Chondrocyte (in vitro differentiated cells): ENCODE measurements around the gene SLC22A6. TPM values are rescaled to one million over a fixed set of nuclear protein-coding genes. Genes with fewer than 3 reads are reported as not detected.

Experiments used
- DNase-seq: peaks from one replicate; pipeline ENCODE4 v3.0.0; 2021; ENCODE audit warnings: mixed read lengths, low spot score
- H3K27ac Mint-ChIP-seq: one replicate; pipeline ENCODE4 v1.8.0; 2021; ENCODE audit warnings: mild to moderate bottlenecking, moderate library complexity, mixed read lengths; ENCODE audit not compliant: unreplicated experiment
- H3K27me3 Mint-ChIP-seq: 2 replicates; pipeline ENCODE4 v1.8.0; 2021; ENCODE audit warnings: low read depth, mixed read lengths
- H3K36me3 Mint-ChIP-seq: 2 replicates; pipeline ENCODE4 v1.8.0; 2021; ENCODE audit warnings: low read depth, mixed read lengths
- H3K4me1 Mint-ChIP-seq: 2 replicates; pipeline ENCODE4 v1.8.0; 2021; ENCODE audit warnings: low read depth, mild to moderate bottlenecking, mixed read lengths
- H3K4me3 Mint-ChIP-seq: one replicate; pipeline ENCODE4 v1.8.0; 2021; ENCODE audit warnings: mild to moderate bottlenecking, moderate library complexity, mixed read lengths; ENCODE audit not compliant: unreplicated experiment
- H3K9me3 Mint-ChIP-seq: 2 replicates; pipeline ENCODE4 v1.8.0; 2021; ENCODE audit warnings: low read depth, mixed read lengths
- CTCF ChIP-seq: fragments of 200-600 bp; sonication (generic); IDR thresholded peaks from 2 replicates; pipeline ENCODE4 v1.5.0; 2021; ENCODE audit warnings: antibody characterized with exemption, mild to moderate bottlenecking, moderate library complexity
- total RNA-seq: library from RNA; stranded (reverse); gene quantifications from 3 replicates; pipeline ENCODE4 v1.2.1, GENCODE V29; 2021

The SLC22A6 gene
- total RNA-seq, 1 donor from 2014 or later, result not detected

GRCh38 chr11:63020671-63021291, 36.0 kb upstream of the SLC22A6 start:
- TF ChIP-seq CTCF, result peak; percentile 68
- Mint-ChIP-seq H3K27ac (no peak overlapping the region), H3K36me3 (no peaks in the 10 kb centered on the region), H3K4me3 (no peak overlapping the region), H3K27me3 (peaks cover 7% of the 10 kb centered on the region), H3K9me3 (no peaks in the 10 kb centered on the region), H3K4me1 (peaks cover 25% of the 10 kb centered on the region)
- no peak for DNase-seq

GRCh38 chr11:63019506-63019905, 34.7 kb upstream of the SLC22A6 start:
- peaks cover 25% of the 10 kb centered on the region for H3K4me1 Mint-ChIP-seq
- no peaks in the 10 kb centered on the region for H3K9me3 Mint-ChIP-seq
- DNase-seq, result no peak
- H3K4me3 Mint-ChIP-seq, result no peak overlapping the region
- H3K36me3 Mint-ChIP-seq, result no peaks in the 10 kb centered on the region
- no peak overlapping the region for H3K27ac Mint-ChIP-seq
- no peak for TF ChIP-seq CTCF
- H3K27me3 Mint-ChIP-seq, result peaks cover 3% of the 10 kb centered on the region

- H3K9me3 Mint-ChIP-seq, result no peaks in the 10 kb centered on the region
- no peak overlapping the region for H3K27ac Mint-ChIP-seq
- no peak for DNase-seq
These were observed 32.7 kb upstream of the SLC22A6 start for GRCh38 chr11:63017306-63017974.

GRCh38 chr11:63015521-63016215, 30.9 kb upstream of the SLC22A6 start, which contains the start of gene SLC22A8:
Gene SLC22A8 (minus strand): TSS chr11:63015841. CDS start chr11:63014958, 883 bp downstream.
- Mint-ChIP-seq H3K36me3 (no peaks in the 10 kb centered on the region), H3K27me3 (peaks cover 33% of the 10 kb centered on the region), H3K9me3 (no peaks in the 10 kb centered on the region), H3K4me3 (no peak within 1 kb of the TSS), H3K27ac (no peak within 1 kb of the TSS), H3K4me1 (peaks cover 20% of the 10 kb centered on the region)
- no peak for DNase-seq
- TF ChIP-seq CTCF, result no peak

More at GRCh38 chr11:63017306-63017974, 32.7 kb upstream of the SLC22A6 start:
- Mint-ChIP-seq H3K27me3 (peaks cover 18% of the 10 kb centered on the region), H3K4me1 (peaks cover 20% of the 10 kb centered on the region), H3K4me3 (no peak overlapping the region), H3K36me3 (no peaks in the 10 kb centered on the region)
- no peak for TF ChIP-seq CTCF

GRCh38 chr11:63014408-63015055, 29.8 kb upstream of the SLC22A6 start:
- H3K4me3 Mint-ChIP-seq, result no peak overlapping the region
- peaks cover 17% of the 10 kb centered on the region for H3K4me1 Mint-ChIP-seq

More at GRCh38 chr11:63014408-63015055, 29.8 kb upstream of the SLC22A6 start:
- DNase-seq, result no peak
- Mint-ChIP-seq H3K27ac (no peak overlapping the region), H3K9me3 (no peaks in the 10 kb centered on the region), H3K27me3 (peaks cover 39% of the 10 kb centered on the region), H3K36me3 (no peaks in the 10 kb centered on the region)
- no peak for TF ChIP-seq CTCF
